Activated T-helper 1 cell treated with Interleukin-2 at 50 U/mL for 16 hours (primary cell): Measurements from ENCODE around the gene PDE9A.
"Not testable (repeated sequence)": the region's sequence is repeated elsewhere in the genome, so short reads cannot be mapped to it uniquely, and the experiment has no call there.

Source experiments
- DNase-seq: peaks from one replicate; pipeline ENCODE4 v3.0.0-alpha.2; 2020; ENCODE audit warnings: low read depth

Gene PDE9A

DNA sequence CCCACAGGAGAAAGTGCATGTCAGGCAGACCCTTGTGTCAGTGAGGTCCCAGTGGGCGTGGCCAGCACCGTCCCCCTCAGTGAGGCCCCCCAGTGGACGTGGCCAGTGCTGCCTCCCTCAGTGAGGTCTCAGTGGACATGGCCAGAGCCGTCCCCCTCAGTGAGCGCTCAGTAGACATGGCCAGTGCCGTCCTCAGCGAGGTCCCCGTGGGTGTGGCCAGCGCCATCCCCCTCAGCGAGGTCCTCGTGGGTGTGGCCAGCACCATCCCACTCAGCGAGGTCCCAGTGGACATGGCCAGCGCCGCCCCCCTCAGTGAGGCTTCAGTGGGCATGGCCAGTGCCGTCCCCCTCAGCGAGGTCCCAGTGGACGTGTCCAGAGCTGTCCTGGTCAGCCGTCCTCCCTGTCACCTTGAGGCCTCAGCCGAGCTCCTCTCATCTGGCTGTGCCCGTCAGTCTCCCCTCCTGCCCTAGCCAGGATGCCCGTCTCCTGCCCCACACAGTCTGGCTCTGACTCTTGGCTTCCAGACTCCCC lies 35.5 kb downstream of the PDE9A start:
- no peak for DNase-seq

- no peak for DNase-seq
Observed at GRCh38 chr21:42690586-42690985, 37.2 kb downstream of the PDE9A start.

GRCh38 chr21:42691901-42692559 lies 38.6 kb downstream of the PDE9A start:
- DNase-seq, result no peak

GRCh38 chr21:42692688-42693087 lies 39.3 kb downstream of the PDE9A start:
- DNase-seq, result no peak

DNA sequence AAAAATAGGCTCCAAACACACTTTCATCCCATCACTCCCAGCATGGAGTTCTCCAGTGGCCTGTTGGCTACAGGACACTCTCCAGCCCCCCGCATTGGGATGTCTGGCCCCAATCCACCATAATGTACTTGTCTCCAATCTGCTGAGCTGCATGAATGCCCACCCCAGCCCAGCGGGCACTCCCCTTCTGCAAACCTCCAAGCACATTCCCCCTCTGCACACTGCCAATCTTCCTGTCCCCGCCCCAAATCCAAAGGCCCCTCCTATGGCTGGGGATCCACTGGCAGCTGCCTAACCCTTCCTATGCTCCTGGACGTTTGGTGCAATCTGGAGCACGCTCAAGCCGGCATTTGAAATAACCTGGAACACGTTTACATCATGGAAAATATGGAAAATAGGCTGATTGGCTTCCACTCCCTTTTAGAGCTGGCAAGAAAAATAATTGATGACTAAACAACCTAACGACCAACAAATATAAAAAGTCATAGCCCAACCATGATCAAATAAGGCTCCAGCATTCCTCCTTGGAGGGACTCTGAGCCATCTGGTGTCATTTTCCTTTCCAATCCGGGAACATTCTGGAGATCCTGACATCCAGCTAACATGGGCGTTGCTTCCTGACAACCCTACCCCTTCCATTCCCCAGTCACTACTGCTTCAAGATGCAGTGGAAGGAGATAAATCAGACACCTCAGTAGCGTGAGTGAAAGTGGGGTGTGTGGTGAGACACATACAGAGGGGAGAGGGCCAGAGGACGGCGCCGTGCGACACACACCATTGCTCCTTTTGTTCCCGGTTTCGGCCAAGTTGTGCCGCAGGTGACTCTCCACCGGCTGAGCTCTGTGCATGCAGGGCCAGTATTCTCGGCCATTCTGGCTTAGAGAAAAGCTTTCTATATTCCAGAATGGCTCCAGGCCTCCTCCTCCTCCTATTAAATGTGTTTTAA lies 41.6 kb downstream of the PDE9A start:
- DNase-seq, result no peak

GRCh38 chr21:42695697-42696380 lies 42.4 kb downstream of the PDE9A start:
- no peak for DNase-seq

GRCh38 chr21:42696501-42697040 lies 43.1 kb downstream of the PDE9A start:
- no peak for DNase-seq

DNA sequence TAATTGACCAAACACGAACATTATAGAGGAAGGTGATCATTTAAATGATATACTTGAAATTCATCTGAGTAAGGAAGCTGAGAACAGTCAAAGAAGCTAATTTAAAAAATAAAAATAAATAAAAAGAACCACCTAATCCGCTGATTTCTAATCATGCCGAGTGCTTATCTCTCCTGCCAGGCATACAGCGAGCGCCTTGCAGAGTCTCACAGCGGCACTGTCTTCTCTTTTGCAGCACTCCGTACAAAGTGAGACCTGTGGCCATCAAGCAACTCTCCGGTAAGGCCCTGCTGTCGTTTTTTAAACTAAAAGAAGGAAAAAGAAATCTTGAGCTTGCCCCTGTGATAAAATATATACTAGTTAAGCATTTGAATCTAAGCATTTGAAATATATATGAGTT lies 45.3 kb downstream of the PDE9A start:
- no peak for DNase-seq

DNA sequence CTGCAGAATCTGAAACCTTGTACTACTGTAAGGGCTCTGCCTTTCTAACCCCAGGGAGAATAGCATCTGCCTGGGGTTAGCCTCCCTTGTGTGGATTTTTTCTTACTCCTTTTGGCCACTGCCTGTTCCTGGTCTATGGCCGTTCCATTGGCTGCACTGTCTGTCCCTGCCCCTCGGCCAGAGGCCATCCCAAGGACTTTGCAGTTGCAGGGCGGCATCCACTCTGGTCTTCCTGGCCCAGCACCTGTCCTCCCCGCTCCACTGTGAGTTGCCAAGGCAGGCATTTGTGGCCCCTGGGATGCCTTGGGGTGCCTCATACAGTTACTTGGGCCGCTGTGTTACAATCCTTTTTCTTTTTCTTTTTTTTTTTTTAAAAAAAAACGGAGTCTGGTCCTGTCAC lies 45.8 kb downstream of the PDE9A start:
- no peak for DNase-seq

DNA sequence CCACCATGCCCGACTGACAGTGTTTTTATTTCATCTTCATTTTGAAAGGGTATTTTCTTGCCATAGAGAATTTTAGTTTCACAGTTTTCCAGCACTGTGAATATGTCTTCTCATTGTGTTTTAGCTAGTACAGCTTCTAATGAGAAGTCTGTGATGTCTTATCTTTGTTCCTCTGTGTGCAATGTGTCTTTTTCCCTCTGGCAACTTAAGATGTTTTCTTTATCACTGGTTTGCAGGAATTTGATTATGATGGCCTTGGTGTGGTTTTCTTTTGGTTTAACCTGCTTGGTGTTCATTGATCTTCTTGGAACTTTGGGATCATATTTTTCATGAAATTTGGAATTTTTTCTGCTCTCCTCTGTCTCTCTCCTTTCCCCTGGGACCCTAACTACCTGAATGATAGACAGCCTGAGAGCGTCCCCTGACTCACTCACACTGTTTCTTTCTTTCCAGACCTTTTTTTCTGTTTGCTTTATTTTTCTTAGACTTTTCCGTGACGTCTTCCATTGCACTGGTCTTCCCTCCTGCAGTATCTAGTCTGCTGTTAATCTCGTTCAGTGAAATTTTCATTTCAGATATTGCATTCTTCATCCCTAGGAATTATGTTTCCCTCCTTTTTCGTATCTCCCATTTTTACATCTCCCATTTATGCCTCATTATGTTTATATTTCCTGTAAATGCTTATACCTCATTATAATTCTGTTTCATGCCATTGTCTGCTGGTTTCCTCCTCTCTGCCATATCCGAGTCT lies 48.5 kb downstream of the PDE9A start:
- no peak for DNase-seq

DNA sequence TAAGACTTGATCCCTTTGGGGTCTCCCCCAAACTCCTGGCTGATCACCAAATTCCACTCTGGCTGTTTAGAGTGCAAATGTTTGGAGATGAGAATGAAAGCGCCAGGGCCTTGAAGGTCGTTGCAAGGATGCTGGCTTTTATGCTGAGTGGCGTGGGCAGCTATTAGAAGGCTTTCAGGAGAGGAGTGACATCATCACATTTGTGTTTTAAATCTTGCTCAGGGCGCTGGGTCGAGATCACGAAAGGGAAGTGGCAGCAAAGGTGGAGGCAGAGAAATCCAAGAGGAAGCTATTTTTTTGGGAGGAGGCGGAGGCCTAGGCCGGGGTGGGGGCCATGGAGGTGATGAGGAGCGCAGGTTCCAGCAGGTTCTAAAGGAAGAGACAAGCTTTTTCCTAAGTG lies 49.3 kb downstream of the PDE9A start:
- no peak for DNase-seq

DNA sequence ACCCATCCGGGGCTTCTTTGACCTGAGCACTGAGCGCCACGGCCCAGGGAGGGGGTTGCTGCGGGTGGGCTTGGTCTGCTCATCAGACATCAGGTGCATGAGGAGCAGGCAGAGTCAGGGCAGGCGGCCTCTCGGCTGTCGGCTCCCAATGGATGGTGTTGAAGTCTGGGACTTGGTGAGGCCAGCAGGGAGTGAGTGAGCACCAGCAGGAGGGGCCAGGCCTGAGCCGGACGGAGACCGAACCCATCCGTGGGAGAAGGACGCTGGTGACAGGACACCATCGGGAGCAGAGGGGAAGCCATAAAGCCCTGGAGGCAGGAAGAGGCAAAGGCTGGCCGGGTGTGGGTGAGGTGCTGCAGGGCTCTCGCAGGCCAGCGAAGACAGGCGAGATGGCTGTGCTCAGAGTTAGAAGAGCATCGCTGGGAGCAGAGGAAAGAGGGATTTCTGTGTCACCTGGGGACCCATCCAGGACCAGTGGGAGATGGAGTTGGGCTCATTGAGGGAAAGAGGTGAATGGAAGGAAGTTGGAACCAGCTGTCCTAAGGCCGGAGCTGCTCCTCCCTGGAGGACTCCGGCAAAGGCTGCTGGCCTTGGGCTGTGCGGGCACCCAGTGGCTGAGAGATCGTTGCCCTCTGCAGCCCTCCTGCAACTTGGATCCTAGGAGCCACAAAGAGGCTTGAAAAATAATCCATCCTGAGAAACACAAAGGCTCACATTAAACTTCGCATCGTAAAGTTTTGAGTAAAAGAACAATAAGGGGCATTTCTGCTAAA lies 49.9 kb downstream of the PDE9A start:
- DNase-seq, result no peak

- DNase-seq, result no peak
Observed at GRCh38 chr21:42703965-42704364, 50.5 kb downstream of the PDE9A start.

DNA sequence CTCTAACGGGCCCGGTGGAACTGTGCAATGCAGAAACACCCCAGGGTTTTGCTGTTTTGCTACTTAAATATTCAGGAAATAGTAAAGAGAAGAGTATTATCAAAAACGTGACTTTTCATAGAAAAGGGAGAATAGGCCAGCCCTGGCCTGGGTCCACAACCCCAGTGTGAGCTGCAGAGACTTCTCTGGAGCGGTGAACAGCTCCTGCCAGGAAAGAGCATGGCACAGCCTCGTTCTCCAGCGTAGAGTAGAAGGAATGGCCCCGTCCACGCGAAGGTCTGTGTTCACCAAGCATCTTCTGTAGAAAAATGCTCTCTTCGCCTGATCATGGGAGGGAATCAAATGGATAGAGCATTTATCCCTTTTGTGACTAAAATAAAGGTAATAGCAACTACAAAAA lies 51.4 kb downstream of the PDE9A start:
- no peak for DNase-seq

DNA sequence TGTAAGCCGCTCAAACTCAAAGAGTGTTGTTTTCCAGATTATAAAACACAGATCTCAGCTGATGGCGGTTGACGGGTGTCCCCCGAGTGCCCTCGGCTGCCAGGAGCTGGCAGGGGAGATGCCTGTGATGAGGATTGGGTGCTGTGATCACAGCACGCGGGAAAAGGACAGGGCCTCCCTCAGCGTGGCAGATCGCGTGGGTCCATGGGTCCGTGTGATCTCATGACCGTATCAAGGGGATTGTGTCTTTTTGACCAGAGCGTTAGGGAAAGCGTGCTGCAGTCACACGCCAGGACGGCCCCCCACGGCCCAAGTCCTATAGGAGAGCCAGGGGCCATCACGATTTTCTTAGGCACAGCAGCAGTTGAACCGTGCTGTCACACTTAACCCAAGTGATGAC lies 51.9 kb downstream of the PDE9A start:
- no peak for DNase-seq

DNA sequence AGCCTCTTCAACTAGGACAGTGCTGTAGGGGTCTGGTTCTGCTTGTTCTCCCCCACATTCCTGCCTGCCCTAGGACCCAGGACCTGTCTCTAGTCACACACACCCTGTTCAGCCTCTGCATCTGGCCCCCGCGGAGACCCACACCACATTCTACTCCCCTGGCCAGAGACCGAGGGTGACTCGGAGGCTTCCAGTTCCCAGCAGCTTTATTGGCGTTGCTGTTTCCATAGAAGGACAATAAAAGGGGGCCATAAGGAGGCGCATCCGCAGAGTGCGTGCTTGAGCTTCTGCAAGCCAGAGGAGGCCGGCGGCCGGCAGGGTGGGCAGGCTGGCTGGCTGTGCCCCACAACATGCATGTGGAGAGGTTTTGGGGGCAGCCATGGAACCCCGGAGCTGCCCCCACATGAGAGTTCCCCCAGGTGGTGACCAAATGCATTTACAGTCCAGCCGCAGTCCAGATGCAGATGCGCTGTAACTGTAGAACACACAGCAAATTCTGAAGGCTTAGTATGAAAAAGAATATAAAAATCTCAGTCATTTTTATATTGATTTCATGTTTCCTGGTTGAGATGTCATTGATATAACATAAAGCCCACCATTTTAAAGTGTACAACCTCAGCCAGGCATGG lies 52.4 kb downstream of the PDE9A start:
- no peak for DNase-seq

- DNase-seq, result no peak
Observed at GRCh38 chr21:42706765-42707164, 53.3 kb downstream of the PDE9A start.

GRCh38 chr21:42707207-42707830 lies 53.9 kb downstream of the PDE9A start:
- no peak for DNase-seq

DNA sequence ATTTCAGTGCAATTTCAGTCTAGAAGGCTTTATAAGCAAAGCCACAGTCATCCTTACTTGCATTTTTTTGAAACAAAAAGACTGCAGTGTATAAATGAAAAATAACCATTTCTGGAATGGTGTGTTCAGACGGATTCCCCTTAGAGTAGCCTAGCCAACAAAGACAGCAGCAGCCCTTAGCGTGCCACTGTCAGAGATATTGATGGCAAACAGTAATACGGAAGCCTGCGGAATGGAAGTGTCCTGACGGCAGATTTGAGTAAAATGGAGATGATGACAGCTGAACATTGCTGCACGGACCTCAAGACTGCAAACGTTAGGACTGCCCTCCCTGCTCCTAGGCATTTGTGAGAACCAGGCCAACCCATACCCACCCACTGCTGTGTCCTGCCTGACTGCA lies 54.7 kb downstream of the PDE9A start:
- no peak for DNase-seq

GRCh38 chr21:42708916-42709315 lies 55.5 kb downstream of the PDE9A start:
- DNase-seq, result not testable (repeated sequence)
